Measurements from ENCODE around the gene PPL. TPM values are rescaled to one million over a fixed set of nuclear protein-coding genes. Genes with fewer than 3 reads are reported as not detected.

The PPL gene
- total and polyA plus RNA-seq, 2 of the 13 experiments (the other 11 are each of a cell fraction or from before 2014, with no cell fraction given) = 5.7 to 6.6 TPM

DNA sequence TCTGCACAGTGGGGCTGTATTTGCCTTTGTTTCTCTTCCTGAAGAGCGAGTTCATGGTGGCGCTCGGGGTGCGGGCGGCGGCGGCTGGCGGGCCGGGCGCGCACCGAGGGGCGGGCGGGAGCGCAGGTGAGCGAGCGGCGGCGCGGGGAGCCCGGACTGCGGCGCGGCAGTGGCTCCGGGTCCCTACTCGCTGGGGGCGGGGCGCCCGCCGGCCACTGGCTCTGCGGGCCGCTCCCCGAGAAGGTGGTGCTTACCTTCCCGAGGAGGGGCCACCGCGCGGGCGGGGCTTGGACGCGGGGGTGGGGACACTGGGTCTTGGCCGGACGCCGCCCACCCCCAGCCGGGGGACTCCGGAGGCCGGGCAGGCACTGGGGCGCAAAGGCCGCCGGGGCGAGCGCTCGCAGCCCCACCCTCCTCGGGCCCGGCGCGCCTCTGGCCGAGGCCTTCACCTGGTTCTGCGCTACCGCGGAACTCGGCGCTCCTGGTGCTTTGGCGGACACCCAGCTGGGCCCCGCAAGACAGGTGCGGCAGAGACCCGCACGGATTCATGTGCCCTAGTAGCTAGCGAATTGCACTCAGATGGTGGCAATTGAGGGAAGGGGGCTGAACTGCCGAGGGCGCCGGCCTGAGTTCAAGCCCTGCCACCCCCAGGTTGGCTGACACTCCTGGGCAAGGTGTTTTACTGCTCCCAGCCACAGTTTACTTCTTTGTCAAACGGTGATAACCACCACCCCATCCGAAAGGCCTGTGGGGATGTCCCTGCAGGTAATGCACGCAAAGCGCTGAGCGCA lies at the start of gene PPL (continued):
- TF ChIP-seq, protein P1, sequence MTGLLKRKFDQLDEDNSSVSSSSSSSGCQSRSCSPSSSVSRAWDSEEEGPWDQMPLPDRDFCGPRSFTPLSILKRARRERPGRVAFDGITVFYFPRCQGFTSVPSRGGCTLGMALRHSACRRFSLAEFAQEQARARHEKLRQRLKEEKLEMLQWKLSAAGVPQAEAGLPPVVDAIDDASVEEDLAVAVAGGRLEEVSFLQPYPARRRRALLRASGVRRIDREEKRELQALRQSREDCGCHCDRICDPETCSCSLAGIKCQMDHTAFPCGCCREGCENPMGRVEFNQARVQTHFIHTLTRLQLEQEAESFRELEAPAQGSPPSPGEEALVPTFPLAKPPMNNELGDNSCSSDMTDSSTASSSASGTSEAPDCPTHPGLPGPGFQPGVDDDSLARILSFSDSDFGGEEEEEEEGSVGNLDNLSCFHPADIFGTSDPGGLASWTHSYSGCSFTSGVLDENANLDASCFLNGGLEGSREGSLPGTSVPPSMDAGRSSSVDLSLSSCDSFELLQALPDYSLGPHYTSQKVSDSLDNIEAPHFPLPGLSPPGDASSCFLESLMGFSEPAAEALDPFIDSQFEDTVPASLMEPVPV (CRISPR knock-in tag; IDR thresholded peaks at IDR 0.05) = no peak
- TF ChIP-seq SAFB2 (CRISPR knock-in tag; IDR thresholded peaks at IDR 0.05; ENCODE audit: borderline replicate concordance, low read depth) = no peak
- no peak; the same call in 1 of the 2 replicates for TF ChIP-seq ZFP41 (CRISPR knock-in tag; IDR thresholded peaks at IDR 0.05; ENCODE audit: borderline replicate concordance)
- peak; percentile 55; the same call in 1 of the 2 replicates for TF ChIP-seq HDAC1 (CRISPR knock-in tag; IDR thresholded peaks at IDR 0.05)
- no peak for TF ChIP-seq ONECUT2 (CRISPR knock-in tag; IDR thresholded peaks at IDR 0.05)
- no peak for TF ChIP-seq GABPA (IDR thresholded peaks at IDR 0.05; ENCODE audit: low read depth, low read length)
- no peak for TF ChIP-seq GABPA (CRISPR knock-in tag; IDR thresholded peaks at IDR 0.05; ENCODE audit: low read depth)
- TF ChIP-seq ELF1 (CRISPR knock-in tag; IDR thresholded peaks at IDR 0.05) = peak; percentile 27
- peak; percentile 54; the same call in 1 of the 2 replicates for TF ChIP-seq MYC (CRISPR knock-in tag; IDR thresholded peaks at IDR 0.05; ENCODE audit: borderline replicate concordance)
- TF ChIP-seq, protein P2, sequence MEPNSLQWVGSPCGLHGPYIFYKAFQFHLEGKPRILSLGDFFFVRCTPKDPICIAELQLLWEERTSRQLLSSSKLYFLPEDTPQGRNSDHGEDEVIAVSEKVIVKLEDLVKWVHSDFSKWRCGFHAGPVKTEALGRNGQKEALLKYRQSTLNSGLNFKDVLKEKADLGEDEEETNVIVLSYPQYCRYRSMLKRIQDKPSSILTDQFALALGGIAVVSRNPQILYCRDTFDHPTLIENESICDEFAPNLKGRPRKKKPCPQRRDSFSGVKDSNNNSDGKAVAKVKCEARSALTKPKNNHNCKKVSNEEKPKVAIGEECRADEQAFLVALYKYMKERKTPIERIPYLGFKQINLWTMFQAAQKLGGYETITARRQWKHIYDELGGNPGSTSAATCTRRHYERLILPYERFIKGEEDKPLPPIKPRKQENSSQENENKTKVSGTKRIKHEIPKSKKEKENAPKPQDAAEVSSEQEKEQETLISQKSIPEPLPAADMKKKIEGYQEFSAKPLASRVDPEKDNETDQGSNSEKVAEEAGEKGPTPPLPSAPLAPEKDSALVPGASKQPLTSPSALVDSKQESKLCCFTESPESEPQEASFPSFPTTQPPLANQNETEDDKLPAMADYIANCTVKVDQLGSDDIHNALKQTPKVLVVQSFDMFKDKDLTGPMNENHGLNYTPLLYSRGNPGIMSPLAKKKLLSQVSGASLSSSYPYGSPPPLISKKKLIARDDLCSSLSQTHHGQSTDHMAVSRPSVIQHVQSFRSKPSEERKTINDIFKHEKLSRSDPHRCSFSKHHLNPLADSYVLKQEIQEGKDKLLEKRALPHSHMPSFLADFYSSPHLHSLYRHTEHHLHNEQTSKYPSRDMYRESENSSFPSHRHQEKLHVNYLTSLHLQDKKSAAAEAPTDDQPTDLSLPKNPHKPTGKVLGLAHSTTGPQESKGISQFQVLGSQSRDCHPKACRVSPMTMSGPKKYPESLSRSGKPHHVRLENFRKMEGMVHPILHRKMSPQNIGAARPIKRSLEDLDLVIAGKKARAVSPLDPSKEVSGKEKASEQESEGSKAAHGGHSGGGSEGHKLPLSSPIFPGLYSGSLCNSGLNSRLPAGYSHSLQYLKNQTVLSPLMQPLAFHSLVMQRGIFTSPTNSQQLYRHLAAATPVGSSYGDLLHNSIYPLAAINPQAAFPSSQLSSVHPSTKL (CRISPR knock-in tag; IDR thresholded peaks at IDR 0.05) = peak; percentile 25; the same call in 1 of the 2 replicates
- 0 out of 2 replicates have a peak, but pooled peaks have one; percentile 49 for TF ChIP-seq CHD4 (IDR thresholded peaks at IDR 0.05; ENCODE audit: borderline replicate concordance, low read length)
- TF ChIP-seq ZNF850 (CRISPR knock-in tag; conservative IDR thresholded peaks at IDR 0.05) = no peak
- TF ChIP-seq ZNF251 (CRISPR knock-in tag; IDR thresholded peaks at IDR 0.05) = no peak
- no peak for TF ChIP-seq ZNF33A (CRISPR knock-in tag; IDR thresholded peaks at IDR 0.05; ENCODE audit: borderline replicate concordance)
- 0 out of 2 replicates have a peak, but pooled peaks have one; percentile 14 for TF ChIP-seq MYNN (CRISPR knock-in tag; IDR thresholded peaks at IDR 0.05; ENCODE audit: low read depth)
- TF ChIP-seq NFYB (CRISPR knock-in tag; IDR thresholded peaks at IDR 0.05) = no peak
- peak; percentile 60; the same call in 1 of the 2 replicates for TF ChIP-seq YEATS2 (CRISPR knock-in tag; IDR thresholded peaks at IDR 0.05; ENCODE audit: borderline replicate concordance)
- peak in 1 of 2 experiments; percentile 37; a peak in 1 of 4 replicates for TF ChIP-seq EP300 (IDR thresholded peaks at IDR 0.05; ENCODE audit: low read depth in 2 of 2, low read length in 2 of 2)
- 0 out of 2 replicates have a peak, but pooled peaks have one; percentile 45 for TF ChIP-seq EP300 (CRISPR knock-in tag; IDR thresholded peaks at IDR 0.05; ENCODE audit: borderline replicate concordance)
- no peak for TF ChIP-seq SMARCE1 (IDR thresholded peaks at IDR 0.05; ENCODE audit: borderline replicate concordance)
- TF ChIP-seq ZFP90 (CRISPR knock-in tag; IDR thresholded peaks at IDR 0.05; ENCODE audit: borderline replicate concordance) = no peak
- no peak for TF ChIP-seq ZZZ3 (CRISPR knock-in tag; IDR thresholded peaks at IDR 0.05; ENCODE audit: borderline replicate concordance)
- TF ChIP-seq, protein P3, sequence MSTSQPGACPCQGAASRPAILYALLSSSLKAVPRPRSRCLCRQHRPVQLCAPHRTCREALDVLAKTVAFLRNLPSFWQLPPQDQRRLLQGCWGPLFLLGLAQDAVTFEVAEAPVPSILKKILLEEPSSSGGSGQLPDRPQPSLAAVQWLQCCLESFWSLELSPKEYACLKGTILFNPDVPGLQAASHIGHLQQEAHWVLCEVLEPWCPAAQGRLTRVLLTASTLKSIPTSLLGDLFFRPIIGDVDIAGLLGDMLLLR (CRISPR knock-in tag; IDR thresholded peaks at IDR 0.05) = no peak; the same call in 1 of the 2 replicates

Data from HepG2 (cell line).